Stimulated activated CD4-positive, alpha-beta T cell treated with anti-CD3 and anti-CD28 coated beads, Interleukin-1b, Interleukin-23, amount 100 ng/mL, for 1 hour (primary cell): ENCODE data around the gene FAHD1.
A peak's percentile ranks its signal among the peaks of the same experiment; 100 is the strongest.
"Not testable (repeated sequence)": the region's sequence is repeated elsewhere in the genome, so short reads cannot be mapped to it uniquely, and the experiment has no call there.

ENCODE experiments used
- DNase-seq, 2 donors: peaks; one replicate each; pipeline ENCODE4 v3.0.0-alpha.2; 2020; ENCODE audit warnings: low read depth in 2 of 2

FAHD1 gene

DNA sequence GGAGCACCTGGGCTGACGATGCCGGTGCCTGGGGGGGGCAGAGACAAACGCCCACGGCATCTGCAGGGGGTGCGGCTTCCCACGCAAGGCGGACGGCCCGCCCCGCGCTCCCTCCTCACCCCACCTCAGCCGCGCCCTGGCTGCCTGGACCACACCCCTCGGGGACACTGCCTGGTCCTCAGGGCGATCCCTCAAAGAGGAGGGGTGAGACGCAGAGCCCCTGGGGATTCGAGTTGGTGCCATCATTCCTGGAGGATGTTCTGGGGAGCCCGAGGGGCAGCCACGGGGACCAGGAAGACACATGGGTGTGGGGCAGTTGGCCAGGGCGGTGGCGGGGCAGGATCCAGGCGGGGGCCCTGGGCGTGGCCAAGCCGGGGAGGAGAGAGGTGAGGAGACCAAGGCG lies 37.4 kb upstream of the FAHD1 start:
- DNase-seq: no peak

DNA sequence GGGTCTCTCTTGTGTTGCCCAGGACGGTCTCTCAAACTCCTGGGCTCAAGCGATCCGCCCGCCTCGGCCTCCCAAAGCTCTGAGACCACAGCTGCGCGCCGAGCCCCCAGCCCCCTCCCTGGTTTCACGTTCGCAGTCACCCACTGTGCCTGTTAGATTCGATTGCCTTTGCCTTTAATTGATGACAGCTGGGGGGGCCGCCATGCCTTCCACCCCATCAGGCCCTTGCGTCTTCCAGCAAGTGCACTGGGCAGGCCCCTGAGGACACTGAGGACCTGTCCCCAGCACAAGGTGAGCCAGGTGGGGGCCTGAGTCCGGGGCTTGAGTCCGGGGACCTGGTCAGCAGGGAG lies 36.8 kb upstream of the FAHD1 start:
- no peak for DNase-seq

DNA sequence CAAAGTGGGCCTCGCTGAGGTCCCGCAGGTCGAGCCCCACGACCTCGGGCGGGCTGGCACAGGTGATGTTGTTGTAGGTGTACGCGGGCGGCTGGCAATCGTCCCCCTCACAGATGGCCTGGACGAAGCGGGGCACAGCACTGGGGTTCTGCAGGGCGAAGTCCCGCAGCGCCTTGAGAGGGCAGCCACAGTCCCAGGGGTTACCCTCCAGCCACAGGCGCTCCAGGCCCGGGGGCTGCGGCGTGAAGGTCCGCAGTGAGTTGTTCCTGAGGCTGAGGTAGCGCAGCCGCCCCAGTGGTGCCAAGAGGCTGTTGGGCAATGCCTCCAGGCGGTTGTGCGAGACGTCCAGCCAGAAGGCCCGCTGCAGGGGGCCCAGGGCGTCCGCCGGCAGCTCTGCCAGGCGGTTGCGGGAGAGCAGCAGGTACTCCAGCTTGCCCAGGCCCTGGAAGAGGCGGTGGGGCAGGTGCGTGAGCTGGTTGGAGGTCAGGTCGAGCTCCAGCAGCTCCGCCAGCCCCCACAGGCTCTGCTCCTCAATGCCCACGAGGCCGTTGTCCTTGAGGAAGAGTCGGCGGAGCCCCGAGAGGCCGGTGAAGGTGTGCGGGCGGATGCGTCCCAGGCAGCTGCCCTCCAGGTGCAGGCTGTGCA lies 36.3 kb upstream of the FAHD1 start:
- no peak for DNase-seq

DNA sequence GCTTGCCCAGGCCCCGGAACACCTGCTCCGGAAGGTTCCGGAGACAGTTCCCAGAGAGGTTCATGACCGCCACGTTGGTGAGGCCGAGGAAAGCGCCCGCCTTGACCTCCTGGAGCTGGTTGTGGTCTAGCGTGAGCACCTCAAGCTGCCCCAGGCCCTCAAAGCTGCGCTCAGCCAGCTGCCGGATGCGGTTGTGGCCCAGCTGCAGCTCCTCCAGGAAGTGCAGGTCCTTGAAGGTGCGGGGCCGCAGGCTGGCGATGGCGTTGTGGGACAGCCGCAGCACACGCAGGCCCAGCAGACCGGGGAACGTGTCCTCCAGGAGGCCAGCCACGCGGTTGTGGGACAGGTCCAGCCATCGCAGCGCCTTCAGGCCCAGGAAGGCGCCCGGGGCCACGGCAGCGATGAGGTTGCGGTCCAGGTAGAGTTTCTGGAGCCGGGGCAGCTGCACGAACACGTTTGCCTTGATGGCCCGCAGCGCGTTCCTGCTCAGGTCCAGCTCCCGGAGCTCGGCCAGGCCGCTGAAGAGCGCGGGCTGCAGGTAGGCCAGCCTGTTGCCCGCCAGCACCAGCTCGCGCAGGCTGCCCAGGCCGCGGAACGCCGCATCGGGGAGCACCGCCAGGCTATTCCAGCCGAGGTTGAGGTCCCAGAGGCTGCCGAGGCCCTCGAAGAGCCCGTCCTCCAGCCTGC lies 35.6 kb upstream of the FAHD1 start:
- no peak for DNase-seq

DNA sequence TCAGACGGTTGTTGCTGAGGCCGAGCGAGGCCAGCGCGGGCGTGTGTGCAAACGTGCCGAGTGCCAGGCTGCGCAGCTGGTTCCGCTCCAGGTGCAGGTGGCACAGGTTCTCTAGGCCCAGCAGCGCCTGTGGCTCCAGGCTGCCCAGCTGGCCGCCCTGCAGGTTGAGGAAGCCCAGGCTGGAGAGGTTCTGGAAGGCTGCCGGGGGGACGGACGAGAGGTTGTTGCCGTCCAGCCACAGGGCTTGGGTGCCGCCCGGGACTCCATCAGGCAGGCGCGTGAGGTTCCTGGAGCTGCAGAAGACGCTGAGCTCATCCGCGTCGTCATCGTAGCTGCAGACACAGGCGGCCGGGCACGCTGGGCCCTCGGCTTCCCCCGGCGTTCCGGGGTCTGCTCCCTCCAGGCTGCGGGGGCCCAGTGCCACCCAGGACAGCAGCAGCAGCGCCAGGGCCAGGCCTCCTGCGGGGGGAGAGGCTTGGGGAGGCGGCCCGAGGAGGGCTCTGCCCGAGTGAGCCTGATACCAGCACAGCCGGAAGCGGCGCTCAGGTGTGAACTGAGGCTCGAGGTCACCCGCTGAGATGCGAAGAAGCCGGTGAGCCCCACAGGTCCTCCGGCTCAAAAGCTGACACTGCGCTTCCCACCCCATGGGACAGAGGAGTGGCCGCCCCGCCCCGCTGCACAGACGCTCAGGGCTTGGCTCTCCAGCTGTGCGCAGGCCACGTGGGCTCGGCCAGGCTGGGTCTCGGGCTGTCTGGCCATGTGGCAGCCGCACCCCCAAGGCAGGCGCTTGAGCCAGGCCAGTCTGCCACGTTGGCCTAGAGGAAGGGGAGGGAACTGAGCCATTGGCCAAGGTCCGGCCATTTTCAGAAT lies 34.8 kb upstream of the FAHD1 start:
- no peak for DNase-seq

DNA sequence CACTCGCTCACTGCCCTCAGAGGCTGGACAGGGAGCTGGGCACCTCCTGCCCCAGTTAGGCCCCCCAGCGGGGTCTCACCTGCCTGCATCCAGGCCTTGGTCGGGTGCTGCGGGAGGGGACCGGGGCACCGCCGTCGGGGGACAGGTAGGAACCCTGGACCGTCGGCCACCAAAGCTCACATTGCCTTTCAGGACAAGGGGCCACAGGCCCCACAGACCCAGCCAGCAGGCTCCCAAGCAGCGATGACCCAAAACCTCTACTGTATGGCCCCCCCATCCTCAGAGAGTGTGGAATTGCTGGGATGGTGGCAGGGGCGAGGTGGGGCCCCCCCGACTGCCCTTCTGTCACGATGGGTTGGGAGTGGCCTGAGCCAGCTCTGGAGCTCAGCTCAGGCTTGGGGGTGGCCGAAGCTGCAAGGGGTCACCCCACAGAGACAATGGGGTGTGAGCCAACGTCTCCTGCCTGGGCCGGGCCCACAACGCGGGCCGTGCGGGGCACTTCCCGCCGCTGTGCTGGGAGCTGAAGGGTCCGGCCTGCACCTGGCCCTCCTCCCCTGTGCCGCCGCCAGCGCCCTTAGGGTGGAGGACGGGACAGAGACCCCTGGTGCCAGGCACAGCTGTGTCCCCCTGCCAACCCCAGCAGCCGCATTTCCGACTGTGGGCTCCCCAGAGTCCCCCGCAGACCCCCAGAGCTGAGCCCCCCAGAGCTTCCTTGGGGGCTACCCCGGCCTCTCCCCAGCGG lies 34.0 kb upstream of the FAHD1 start:
- no peak for DNase-seq

DNA sequence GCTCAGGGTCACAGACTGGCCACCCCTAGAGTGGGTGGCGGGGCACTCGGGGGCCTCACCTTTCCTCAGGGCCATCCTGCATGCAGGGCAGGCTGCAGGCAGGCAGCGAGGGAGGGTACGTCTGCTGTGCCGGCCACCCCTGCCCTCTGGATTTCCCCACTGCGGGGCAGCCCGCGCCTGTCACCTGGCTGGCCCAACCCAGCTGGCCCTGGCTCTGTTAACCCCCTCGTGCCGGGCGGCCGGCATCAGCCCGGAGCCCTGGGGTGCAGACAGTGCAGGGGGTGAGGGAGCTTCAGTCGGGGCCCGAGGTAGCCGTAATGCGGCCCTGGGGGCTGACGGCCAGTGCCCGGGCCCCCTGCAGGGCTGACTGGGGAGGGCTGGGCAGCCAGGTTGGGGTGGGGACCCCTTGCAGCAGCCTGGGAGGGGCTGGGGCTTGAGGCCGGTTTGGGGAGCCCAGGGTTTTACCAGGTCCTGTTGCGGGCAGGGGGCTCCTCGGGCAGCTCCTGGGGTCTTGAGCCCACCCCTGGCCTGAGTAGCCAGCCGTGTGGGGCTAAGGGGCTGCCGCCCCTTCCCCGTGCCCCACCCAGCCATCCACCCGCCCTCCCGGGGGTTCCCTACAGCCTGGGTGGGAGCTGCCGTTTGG lies 33.3 kb upstream of the FAHD1 start, which contains the start of gene IGFALS:
Gene IGFALS (minus strand): TSS at position 128 of the 643 bp plus-strand sequence. CDS start 53 bp downstream, at position 75.
- no peak for DNase-seq

DNA sequence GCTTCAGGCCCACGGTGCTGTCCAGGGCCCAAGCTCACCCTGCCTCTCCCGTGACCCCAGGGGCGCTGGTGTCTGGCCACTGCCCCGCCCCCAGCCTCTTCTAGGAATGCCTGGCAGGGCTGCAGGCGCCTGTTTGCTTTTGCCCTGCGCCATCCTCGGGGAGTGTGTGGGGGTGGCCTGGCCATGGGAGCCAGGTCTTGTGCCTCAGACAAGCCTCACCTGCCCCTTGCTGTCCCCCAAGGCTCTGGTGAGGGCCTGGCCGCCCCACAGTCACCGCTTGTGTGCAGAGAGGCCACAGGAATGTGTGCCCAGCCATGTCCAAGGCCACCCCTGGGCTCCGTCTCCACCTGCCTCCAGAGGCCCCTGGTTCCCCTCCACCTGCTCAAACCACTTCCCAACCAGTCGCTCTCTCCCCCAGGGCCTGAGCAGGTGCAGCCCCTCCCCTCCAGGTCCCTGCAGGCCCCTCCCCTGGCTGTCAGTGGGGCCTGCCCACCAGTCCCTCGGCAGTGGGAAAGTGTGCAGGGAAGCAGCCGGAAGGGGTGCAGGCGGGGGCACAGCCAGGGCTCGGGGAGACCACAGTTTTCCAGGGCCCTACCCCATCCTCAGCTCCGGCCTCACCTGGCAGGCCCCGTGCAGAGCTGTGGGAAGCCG lies 32.7 kb upstream of the FAHD1 start:
- no peak for DNase-seq

DNA sequence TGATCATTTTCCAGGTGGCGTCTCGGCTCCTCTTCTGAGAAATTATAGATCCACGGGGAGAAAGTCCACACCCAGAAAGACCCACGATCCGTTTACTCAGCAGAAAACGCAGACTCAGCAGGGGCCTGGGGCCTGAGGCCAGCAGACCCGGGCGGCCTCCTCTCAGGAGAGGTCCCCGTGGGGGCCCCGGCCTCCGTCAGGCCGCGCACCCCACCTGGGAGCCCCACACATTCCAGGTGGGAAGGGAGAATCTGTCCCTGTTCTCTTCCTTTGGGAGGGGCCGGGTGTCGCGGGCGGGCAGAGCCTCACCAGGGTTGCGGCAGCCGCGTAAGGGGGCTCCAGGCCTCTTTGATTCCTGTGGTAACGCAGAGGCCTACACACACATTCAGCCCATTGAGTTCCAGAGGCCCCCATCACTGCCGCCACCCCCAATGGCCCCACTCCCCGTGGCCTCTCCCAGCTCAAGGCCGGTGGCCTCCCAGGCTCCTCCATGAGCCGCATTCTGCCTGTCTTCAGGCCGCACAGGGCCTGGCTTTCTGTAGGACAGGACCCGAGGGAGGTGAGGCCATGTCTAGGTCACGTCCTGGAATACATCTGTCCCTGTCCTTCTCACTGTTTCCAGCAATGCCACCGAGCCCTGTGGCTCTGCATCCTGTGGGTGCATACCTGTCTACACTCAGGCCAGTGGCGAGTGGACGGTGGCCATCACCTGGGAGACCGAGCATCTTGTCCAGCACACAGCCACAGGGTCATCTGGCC lies 31.9 kb upstream of the FAHD1 start:
- no peak for DNase-seq

DNA sequence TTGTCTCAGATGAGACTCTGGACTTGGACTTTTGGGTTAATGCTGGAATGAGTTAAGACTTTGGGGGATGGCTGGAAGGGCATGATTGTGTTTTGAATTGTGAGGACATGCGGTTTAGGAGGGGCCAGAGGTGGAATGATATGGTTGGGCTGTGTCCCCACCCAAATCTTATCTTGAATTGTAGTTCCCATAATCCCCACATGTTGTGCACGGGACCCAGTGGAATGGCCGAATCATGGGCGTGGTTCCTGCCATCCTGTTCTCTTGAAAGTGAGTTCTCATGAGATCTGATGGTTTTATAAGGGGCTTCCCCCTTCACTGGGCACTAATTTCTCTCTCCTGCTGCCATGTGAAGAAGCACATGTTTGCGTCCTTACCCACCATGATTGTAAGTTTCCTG lies 27.7 kb upstream of the FAHD1 start:
- not testable (repeated sequence) for DNase-seq

DNA sequence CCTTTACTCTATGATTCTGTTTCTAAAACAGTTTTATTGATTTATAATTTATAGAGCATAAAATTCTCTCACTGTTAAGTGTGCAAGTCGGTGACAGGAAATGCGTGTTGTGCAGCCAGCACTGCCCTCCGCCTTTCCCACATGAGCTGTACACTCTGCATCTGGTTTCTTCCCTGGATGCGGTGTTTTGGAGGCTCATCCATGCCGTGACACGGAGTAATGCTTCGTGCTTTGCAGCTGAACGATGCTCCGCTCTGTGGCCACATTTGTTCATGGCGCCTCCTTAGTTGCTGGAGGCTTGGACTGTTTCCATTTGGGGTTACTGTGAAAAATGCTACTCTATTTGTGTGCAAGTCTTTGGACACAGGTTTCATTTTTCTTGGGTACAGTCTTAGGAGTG lies 26.3 kb upstream of the FAHD1 start:
- no peak for DNase-seq

DNA sequence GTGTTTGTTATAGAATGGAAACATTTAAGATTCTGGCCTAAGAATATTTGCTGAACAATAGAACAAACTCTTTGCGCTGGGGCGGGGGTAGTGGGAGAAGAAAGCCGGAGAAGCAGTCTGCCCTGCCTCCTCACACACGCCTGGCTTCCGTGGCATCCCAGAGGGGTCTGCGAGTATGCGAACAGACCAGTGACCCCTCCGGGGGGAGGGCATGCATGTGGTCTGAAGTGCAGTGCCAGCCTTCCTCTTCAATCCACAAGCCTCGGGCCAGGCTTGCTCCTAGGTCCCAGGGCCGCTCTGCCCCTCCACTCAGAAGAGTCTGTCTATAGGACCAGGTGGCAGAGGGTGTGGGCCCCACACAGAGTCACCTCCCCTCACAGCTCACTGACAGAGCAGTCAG lies 19.4 kb upstream of the FAHD1 start:
- no peak for DNase-seq

DNA sequence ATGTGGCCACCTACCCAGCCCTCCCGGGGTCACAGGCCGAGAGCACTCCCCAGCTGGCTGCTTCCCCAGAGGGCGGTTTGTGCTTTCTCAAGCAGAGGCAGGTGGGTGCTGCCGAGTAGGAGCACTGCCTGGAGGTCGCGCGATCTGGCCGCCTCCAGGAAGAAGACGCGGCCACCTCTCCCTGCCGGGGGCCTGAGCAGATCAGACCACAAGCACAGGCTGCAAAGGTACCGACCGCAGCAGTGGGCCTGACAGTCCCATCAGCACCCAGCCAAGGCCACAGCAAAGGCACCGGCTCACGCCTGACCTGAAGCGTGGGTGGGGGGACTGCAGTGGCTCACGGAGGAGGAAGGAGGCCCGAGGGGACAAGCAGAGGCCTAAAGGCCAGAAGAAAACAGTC lies 18.3 kb upstream of the FAHD1 start:
- DNase-seq: no peak

DNA sequence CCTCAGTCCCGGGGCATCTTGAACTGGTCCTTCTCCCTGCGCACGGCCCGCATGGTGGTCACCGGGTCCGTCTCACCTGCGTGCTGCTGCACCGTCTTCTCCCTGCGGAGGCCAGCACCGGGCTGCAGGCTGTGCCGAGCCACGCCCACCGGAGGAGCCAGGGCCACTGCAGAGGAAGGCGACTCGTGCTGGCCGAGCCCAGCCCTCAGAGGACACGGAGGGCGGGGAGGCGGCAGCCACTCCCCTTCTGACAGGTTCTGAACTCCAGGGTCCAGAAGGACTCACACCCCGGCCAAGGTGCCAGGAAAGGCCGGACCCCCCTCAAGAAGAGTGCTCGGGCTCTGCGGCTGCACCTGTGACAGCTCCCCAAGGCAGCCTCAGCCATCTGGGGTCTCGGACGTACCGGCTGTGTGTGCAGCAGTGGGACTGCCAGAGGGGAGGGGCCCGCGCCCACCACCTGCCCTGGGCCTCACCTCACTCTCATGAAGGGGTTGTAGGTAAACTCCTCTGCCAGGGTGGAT lies 17.7 kb upstream of the FAHD1 start:
- DNase-seq: no peak

DNA sequence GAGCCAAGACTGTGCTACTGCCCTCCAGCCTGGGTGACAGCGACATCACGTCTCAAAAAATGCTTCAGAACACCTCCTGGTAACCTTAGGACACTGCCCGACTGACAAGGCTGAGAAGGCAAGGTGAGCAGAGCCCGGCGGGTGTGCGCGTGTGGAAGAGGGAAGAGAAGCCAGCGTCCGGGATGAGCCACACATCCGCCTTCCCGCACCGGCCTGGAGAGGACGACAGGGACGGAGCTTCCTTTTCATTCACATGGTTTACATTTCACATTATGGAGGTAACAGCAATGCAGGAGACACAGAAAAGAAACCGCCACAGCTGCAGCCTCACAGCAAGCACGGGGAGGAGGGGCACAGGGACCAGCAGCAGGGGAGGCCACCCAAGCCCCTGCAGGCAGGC lies 16.9 kb upstream of the FAHD1 start:
- no peak for DNase-seq

DNA sequence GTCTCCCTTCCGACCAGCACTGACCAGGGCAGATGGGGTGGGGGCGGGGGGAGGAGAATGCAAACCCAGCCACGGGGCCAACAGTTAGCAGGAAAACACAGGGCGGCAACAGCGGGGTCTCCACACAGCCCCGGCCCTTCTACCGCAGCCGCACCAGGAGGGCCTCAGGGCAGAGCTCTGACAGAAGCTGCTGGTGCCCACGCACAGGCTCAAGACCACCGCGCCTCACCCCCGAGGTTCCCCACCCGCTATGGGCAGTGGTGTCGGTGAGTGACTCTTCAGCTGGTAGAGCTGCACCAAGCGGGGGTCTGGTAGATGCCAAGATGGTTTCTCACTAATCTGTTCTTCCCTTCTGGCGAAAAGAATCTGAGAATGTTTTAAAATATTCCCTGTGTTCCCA lies 16.5 kb upstream of the FAHD1 start:
- DNase-seq: no peak

DNA sequence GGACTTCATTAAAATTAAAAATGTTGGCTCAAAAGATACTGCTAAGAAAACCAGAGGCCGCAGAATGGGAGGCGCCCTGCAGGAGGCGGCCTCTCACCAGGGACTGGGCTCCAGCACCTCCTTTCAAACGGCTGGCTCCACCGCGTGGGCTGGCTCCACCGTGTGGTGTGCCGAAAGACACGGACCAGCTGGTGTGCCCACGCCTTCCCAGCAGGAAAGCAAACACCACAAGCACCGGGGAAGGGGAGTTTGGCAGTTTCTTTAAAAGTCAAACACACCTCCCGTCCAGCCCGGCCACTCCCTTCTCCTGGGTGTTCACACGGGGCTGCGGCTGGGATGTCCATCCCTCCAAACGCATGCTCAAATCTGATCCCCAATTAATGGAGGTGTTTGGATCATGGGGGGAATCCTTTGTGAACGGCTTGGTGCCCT lies 14.3 kb upstream of the FAHD1 start:
- DNase-seq: peak in 1 of 2 donors; percentile 14

DNA sequence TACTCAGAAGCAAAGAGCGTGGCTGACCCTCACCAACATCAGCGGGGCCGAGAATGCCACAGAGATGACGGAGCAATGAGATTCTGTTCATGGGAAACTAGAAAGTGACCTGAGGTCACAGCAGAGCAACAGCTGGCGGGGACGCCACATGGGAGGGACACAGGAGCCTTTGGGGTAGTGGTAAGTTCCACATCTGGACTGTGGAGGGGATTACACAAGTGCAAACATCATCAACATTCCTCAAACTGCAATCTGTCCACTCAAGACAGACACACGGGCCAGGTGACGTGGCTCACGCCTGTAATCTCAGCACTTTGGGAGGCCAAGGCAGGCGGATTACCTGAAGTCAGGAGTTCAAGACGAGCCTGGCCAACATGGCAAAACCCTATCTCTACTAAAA lies 11.5 kb upstream of the FAHD1 start:
- DNase-seq: no peak

DNA sequence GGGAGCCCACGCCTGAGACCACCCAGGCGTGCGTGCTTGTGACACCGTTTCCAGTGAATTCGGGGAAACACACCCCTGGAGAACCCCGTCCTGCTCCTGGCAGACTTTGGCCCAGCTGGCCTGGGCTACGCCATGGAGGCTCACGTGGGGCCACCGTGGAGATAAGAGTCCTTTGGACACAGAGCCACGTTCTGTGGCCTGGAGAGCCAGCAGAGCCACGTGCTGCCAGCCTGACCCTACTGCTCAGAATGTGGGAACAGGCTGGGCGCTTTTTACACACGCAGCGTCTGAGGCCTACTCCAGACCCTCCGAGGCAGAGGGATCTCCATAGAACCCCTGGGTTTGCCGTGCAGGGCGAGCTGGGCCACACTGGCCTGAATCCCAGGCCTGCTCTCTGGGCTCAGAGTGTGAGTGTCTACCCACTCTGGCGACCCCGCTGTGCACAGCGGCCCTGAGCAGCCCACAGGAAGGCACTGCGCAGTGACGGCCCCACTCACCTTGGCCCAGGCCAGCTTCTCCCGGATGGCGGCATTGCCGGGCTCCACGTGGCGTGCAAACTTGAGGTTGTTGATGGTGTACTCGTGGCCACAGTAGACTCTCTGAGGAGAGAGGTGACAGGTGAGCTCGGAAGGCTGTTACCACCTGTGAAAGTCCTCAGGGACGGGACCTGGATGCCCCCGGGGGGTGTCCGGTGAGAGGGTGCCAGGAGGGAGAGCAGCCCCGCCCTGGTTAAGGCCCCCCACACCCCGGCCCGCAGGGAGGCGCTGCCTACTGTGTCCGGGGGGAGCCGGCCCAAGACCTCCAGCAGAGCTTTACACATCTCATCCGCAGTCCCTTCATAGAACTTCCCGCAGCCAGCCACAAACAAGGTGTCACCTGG lies 10.4 kb upstream of the FAHD1 start:
- no peak for DNase-seq
